Stimulated activated CD4-positive, alpha-beta T cell treated with anti-CD3 and anti-CD28 coated beads, Interleukin-1b, Interleukin-23, amount 100 ng/mL, for 1 hour (primary cell): ENCODE measurements around the gene APOO.

ENCODE experiments used
- DNase-seq, 2 donors: peaks; one replicate each; pipeline ENCODE4 v3.0.0-alpha.2; 2020; ENCODE audit warnings: low read depth in 2 of 2

The APOO gene

DNA sequence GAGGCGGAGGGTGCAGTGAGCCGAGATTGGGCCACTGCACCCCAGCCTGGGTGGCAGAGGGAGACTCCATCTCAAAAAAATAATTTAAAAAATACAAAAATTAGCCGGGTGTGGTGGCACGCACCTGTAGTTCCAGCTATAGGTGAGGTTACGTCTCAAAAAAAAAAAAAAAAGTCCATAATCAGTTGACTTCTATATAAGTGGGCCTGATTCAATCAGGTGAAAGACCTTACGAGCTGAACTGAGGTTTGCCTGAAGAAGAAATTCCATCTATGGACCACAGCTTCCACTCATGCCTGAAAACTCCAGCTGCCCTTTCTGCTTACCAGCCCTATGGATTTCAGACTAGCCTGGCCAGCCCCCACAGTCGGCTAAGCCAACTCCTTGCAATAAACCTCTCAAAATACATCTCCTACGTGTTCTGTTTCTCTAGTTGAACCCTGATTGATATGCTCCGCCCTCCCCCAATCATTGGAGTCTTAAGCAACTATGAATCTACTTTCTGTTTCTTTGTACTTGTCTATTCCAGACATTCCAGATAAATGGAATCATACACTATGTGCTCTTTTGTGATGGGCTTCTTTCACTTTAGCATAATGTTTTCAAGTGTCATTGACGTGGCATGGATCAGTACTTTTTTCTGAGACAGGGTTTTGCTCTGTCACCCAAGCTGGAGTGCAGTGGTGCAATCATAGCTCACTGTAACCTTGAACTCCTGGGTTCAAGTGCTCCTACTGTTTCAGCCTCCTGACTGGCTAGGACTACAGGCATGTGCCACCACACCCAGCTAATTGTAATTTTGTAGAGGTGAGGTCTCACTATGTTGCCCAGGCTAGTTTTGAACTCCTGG is 88.1 kb downstream of the APOO start:
- no peak for DNase-seq

DNA sequence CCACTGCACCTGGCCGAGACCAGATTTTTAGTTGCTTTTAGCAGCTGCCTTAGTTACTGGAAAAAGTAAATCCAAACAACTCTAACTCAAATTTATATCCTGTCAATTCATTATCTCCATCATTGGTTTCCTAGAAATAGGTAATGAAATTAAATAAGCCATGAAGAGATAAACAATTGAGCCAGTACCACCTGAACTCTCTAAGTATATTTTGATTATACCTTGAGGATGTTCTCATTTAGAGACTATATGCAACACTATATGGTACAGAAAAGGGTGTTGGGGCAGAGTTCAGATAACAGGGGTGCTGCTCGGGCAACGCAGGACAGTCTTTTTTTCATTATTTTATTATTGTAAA is 89.8 kb downstream of the APOO start:
- DNase-seq = no peak

DNA sequence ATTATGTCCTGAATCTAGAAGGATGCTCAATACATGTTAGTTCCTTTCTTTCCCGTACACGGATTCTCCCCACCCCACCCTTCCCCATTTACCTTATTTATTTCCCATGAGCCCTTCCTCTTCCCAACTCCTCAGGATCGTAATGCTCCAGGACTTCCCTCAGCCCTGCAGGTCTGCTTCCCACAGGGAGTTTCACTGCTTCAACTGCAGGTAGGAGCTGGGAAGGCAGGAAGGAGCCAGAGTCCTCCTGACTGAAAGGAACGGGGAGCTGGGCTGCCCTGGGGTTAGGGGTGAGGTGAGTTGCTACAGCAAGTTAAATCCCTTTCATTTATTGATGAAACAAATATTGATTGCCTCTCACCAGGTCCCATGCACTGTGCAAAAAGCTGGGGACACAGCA is 91.6 kb downstream of the APOO start:
- no peak for DNase-seq

DNA sequence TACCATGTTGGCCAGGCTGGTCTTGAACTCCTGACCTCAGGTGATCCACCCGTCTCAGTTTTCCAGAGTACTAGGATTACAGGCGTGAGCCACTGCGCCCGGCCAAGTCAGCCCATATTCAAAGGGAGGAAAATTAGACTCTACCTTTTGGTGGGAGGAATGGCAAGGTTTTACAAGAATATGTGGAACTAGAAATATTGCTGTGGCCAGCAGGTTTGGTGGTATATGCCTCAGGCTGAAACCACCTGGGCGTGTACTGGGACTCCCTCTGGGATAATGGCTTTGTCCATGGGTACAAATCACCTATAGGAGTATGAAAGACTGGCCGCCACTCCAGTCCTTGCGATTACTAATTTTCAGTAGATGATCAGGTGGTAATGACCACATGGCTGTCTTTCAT is 92.4 kb downstream of the APOO start:
- no peak for DNase-seq

DNA sequence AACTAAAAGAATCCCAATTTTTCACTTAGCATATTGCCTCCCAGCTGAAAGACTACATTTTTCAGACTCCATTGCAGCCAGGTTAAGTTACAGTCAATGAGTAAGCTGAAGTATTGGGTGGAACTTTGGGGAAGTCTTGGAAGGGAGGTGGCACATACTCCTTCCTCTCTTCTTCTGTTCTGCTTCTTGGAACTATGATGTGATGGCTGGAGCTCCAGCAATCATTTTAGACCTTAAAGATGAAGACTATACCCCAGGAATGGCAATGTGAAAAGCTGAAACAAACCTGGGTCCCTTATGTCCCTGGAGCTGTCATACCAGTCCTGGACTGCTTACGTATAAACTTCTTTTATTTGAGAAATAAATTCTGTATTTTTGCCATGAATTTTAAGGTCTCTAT is 93.9 kb downstream of the APOO start:
- no peak for DNase-seq

DNA sequence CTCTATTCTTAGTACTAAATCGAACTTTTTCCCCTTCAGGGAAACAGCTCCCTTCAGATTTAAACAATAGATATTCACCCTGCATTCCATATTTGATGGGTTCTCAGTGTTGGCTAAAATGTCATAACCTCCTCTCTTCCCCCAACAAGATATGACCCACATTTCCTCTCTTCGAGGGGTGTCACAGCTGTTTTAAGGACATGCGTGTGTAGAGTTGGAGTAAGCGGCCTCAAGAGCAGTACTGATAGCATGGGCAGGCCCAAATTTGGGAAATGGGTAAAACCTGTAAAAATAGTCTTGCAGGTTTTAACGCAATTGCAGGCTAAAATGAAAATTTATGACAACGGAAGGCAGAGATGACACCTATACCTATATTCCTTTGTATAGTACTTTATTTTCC is 96.1 kb downstream of the APOO start:
- DNase-seq = no peak

DNA sequence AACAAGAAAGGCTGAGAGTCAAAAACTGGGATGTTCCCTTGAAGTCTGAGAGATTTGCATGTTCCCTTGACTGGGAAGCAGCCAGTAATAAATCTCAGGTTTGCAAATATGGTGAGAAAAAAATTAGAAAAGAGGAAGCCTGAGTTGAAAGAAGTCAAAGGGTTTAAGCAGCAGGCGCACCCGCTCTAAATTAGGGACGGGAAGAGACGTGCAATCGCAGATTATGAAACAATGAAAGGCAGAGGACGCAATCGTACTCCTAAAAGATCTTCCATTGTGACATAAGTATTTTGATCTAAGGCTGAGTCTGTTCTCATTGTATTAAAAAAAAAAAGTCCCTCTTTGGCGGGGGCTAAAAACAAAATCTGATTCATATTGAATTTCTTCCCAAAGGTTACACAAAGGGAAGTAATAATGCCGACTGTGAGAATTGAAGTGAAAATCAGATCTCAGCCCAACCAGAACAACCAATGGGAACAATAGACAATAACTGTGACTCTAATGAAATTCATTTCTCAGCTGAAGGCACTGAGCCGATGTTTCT is 96.6 kb downstream of the APOO start:
- DNase-seq = no peak

DNA sequence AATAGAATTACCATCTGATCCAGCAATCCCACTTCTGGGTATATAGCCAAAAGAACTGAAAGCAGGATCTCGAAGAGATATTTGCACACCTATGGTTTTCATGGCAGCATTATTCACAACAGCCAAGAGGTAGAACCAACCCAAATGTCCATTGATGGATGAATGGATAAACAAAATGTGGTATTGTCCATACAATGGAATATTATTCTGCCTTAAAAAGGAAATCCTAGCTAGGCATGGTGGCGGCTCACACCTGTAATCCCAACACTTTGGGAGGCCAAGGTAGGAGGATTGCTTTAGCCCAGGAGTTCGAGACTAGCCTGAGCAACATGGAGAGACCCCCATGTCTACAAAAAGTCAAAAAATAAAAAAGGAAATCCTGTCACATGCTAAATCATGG is 97.5 kb downstream of the APOO start:
- DNase-seq = no peak

DNA sequence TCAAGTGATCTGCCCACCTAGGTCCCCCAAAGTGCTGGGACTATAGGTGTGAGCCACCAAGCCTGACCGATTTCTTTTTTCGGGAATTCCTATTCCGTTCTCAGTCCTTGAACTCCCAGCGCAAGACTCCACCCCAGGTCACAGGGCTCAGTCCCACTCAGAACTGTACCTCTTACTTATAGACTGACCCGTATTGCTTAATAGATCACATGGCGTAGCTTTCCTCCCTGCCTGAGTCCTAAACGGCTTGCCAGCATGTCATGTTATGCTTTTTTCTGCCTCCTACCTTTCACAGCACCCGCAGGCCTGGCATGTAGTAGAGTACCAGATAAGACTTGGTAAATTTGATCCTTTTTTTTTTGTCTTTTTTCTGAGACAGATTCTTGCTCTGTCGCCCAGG is 102.3 kb downstream of the APOO start:
- DNase-seq = no peak

DNA sequence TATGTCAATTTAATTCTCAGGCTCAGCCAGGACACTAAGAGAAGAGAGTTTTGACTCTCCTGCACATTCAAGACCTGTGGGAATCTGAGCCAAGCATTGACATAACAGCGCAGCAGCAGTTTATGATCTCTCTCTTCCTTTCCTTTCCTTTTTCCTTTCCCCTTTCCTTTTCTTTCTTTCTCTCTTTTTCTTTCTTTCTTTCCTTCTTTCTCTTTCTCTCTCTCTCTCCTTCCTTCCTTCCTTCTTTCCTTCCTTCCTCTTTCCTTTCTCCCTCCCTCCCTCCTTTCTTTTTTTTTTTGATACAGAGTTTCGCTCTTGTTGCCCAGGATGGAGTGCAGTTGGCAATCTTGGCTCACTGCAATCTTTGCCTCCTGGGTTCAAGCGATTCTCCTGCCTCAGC is 103.2 kb downstream of the APOO start:
- DNase-seq = no peak

DNA sequence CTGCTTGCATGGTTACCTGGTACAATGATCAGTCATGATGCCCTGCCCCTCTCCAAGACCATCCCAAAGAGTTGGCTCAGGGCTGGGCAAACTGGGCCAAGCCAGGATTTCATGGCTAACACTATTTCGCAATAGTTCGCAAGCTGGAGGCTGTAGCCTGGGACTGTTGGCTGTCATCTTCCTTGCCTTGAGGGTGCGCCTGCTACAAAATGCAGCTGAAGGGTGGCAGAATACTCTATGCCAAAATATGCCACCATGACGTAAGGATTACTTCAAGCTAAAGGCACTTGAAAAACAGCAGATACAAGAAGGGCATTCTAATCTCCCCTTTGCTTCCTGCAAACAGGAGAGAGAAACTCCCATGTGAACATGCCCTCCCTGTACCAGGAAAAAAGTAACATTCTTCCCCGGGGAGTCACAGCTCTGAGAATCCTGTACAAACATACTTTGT is 103.8 kb downstream of the APOO start:
- DNase-seq = no peak

DNA sequence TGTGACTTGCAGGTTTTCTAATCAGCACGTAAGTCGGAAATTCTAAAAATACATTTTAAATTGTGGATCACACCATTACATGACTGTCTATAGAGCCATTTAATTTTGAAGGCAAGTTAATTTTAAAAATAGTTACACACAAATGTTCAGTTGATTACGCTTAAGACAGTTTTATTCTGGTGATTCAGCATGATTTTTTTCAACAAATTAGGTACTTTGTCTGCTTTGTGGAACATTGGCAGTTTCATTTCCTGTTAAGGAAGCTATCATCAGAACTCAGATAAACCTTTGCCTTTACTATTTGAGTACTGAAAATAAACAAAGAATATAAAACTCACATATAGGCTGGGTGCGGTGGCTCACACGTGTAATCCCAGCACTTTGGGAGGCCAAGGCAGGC is 105.3 kb downstream of the APOO start:
- DNase-seq = no peak

DNA sequence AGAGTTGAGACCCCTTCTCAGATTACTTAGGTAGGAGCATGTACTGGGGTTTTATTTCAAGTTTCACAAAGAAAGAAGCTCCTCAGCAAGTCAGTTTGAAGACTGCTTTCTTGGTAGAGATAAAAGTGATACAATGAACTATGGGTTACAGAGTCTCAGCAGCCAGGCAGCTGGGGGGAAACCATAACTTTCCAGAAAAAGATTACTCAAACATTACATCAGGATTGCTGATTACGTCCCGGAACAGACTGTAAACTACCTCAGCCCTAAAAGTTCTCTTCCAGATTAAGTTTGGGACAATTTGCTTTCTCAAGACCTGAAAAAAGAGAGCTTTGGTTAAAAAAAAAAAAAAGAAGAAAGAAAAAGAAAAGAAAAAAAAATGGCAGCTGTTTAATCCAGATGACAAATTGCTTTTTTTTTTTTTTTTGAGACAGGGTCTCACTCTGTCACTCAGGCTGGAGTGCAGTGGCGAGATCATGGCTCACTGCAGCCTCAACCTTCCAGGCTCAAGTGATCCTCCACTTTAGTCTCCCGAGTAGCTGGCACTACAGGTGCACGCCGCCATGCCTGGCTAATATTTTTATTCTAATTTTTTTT is 108.2 kb downstream of the APOO start:
- DNase-seq = no peak

DNA sequence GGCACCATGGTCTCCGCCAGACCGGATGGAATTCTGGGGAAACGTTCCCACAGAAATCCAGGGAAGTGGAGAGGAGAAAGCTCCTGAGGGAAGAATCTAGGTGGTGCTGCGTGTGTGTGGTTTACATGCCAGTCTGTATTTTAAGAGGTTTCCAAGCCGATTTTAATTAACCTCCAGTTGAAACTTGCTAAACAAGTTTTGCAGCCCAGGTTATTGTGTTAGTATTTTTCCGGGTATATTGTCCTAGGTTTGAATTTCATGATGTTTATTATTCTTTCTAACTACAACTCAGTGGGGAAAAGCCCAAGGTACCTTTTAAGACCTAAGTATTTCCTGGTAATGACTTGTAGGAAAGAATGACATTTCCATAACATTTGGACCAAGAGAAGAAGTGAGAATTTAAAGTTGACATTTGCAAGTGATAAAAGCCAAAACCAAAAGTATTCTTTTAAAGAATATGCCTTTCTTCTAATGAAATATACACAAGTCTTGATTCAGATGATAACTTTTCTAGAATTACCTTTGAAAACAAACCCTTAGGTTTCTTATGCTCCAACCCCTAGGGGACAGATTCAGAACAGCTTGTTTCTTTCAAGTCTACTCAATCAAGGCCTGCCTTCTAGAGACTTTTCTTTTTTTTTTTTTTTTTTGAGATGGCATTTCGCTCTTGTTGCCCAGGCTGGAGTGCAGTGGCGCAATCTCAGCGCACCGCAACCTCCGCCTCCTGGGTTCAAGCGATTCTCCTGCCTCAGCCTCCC is 110.2 kb downstream of the APOO start:
- no peak for DNase-seq

DNA sequence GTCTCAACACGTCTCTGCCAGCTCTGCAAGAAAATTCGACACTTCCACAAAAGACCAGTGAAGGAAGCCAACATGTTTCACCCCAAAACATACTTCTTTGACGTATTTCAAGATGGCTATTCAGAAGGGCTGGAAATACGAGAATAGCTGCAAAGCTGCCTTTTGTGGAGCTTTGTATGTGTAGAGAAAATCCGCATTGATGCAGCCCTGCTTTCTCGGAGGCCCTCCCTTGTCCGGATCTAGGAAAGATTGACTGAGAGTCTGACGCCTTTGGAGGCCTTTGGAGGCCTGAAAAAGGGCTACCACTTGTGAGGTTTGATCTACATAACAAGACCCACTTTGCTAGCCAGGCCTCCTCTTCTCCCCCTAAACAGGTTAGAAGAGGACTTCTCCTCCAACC is 112.5 kb downstream of the APOO start:
- DNase-seq = no peak

DNA sequence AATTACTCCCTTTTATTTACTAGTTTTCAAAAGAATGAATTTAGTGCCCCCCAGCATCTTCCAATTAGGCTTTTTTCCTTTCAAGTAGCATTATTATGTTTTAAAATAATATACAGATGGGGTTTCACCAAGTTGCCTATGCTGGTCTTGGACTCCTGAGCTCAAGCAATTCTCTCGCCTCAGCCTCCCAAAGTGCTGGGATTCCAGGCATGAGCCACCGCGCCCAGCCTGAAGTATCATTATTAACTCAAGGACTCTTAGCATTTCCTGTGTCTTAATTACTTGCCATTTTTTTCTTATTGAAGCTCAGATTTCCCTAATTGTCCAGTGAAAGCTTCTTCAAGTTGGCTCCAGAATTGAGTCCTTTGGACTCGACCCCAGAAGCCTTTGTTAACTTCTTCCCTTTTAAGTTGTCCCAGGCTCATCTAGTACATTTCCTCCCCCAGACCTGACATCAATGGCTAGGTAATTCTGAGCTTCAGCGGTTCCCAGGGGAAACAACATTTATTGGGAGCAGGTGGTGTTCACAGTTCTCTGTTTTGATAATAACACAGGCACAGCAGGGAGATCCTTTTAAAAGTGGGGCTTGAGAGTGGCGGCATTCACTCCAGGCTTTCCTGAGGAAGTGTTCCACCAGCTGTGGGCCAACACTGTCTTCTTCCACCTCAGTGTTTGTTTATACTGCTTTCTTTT is 114.7 kb downstream of the APOO start:
- DNase-seq = no peak

DNA sequence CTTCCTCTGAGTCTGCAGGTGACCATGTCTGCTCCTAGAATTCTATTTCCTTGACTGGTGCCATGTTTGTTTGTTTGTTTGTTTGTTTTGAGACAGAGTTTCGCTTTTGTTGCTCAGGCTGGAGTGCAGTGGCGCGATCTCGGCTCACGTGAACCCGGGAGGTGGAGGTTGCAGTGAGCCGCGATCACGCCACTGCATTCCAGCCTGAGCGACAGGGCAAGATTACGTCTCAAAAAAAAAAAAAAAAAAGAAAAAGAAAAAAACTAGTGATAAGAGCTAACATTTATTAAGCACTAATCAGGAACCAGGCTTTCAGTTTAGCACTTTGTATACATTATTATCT is 117.6 kb downstream of the APOO start:
- no peak for DNase-seq

DNA sequence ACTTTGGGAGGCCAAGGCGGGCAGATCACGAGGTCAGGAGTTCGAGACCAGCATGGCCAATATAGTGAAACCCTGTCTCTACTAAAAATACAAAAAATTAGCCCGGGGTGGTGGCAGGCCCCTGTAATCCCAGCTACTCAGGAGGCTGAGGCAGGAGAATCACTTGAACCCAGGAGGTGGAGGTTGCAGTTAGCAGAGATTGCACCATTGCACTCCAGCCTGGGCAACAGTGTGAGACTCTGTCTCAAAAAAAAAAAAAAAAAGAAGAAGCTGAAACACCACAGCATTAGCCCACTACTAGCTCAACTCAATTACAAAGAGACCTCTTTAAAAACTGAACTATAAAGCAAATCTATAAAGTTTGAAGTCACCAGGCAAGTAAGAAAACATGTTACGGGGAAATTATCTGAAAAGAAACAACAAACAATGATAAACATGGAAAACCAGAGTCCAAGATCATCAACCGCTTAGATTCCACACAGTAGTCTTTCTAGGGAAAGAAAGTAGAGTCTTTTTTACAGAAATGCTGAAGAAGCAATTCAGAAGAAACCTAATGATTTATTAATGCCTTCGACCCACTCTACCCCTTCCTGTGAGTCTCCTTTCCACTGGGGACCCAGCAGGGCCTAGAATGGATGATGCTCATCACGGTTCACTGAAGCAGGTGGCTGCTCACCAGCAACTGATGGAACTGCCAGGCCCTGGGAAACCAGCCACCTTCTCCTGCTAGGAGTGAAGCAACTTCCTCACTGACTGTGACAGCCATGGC is 118.2 kb downstream of the APOO start:
- no peak for DNase-seq

DNA sequence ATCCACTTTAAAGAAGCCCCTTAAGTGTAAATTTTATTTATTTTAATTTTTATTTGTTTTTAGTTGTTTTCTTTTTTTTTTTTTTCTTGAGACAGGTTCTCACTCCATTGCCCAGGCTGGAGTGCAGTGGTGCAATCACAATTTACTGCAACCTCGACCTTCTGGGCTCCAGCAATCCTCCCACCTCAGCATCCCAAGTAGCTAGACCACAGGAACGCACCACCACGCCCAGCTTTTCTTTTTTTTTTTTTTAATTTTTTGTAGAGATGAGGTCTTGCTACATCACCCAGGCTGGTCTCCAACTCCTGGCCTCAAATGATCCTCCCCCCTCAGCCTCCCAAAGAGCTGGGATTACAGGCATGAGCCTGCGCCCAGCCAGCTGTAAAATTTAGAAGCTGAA is 118.8 kb downstream of the APOO start:
- no peak for DNase-seq

DNA sequence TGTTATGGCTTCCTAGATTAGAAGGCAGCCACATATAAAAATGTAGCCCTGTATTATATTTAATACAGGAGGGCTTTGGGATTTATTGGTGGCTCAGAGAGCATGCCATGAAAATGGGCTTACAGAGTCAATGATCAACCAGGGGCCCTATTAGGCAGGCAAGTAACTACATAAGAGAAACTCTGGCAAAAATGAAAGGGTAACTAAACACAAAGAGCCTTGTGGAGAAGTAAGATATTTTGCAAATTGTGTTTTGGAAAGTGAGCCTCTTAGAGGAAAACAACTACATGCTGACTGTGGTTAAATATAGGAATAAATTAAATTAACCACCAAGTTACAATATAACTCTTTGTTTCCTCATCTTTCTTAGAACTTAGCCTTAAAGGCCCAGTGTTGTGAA is 119.2 kb downstream of the APOO start:
- DNase-seq = no peak

DNA sequence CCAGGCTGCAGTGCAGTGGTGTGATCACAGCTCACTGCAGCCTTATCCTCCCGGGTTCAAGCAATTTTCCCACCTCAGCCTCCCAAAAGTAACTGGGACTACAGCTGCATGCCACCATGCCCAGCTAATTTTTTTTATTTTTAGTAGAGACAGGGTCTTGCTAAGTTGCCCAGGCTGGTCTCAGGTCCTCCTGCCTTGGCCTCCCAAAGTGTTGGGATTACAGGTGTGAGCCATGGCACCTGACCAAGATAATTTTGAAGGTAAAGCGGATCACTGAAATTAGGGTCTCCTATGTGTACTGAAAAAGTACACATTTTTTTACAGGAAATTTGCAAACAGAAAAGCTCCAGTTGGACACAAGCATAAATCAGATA is 120.0 kb downstream of the APOO start:
- DNase-seq = no peak
